Liver (tissue), 9 donors: Measurements from ENCODE around the gene RIMS3. TPM values are rescaled to one million over a fixed set of nuclear protein-coding genes. Genes with fewer than 3 reads are reported as not detected.

ENCODE experiments used
- DNase-seq: peaks from one replicate; pipeline ENCODE4 v3.0.0-alpha.2; 2017; ENCODE audit warnings: low spot score
- H3K27ac ChIP-seq, 2 donors: one replicate each; pipeline ENCODE4 v1.7.0; 2013; ENCODE audit warnings: inconsistent platforms in 2 of 2, low read length in 2 of 2, control low read depth in 1 of 2, low read depth in 1 of 2, mild to moderate bottlenecking in 1 of 2
- H3K27me3 ChIP-seq, 4 donors: one replicate each; pipeline versions ENCODE4 v1.6.1 to v1.7.0; 2013; ENCODE audit warnings: low read length in 3 of 4, inconsistent platforms in 1 of 4, mild to moderate bottlenecking in 1 of 4, moderate library complexity in 1 of 4; ENCODE audit not compliant: control insufficient read depth in 4 of 4, insufficient read depth in 4 of 4
- H3K36me3 ChIP-seq, 4 donors: one replicate each; pipeline versions ENCODE4 v1.6.1 to v1.7.0; 2013; ENCODE audit warnings: low read length in 3 of 4, mild to moderate bottlenecking in 3 of 4, low read depth in 1 of 4, moderate library complexity in 1 of 4; ENCODE audit not compliant: control insufficient read depth in 4 of 4, insufficient read depth in 3 of 4
- H3K4me1 ChIP-seq, 4 donors: one replicate each; pipeline versions ENCODE4 v1.6.1 to v1.7.0; 2013; ENCODE audit warnings: low read length in 3 of 4, mild to moderate bottlenecking in 3 of 4, moderate library complexity in 1 of 4; ENCODE audit not compliant: control insufficient read depth in 4 of 4, insufficient read depth in 4 of 4
- H3K4me3 ChIP-seq, 3 donors: one replicate each; pipeline versions ENCODE4 v1.6.1 to v1.7.0; 2013; ENCODE audit warnings: low read length in 3 of 3, control low read depth in 1 of 3, low read depth in 1 of 3, mild to moderate bottlenecking in 1 of 3
- H3K9ac ChIP-seq, 2 donors: one replicate each; pipeline ENCODE4 v1.7.0; 2013; ENCODE audit warnings: low read length in 2 of 2, mild to moderate bottlenecking in 2 of 2, moderate library complexity in 2 of 2, control low read depth in 1 of 2, low read depth in 1 of 2
- H3K9me3 ChIP-seq, 4 donors: one replicate each; pipeline versions ENCODE4 v1.6.1 to v1.7.0; 2013; ENCODE audit warnings: low read length in 3 of 4; ENCODE audit not compliant: control insufficient read depth in 4 of 4
- ATF3 ChIP-seq: IDR thresholded peaks from 2 replicates; pipeline ENCODE4 v1.6.1; 2016; ENCODE audit warnings: antibody characterized with exemption
- CTCF ChIP-seq: fragments of 150-350 bp; IDR thresholded peaks from 2 replicates; pipeline ENCODE4 v1.5.1; 2017; ENCODE audit warnings: improper control_type of control experiment, low read depth, low read length; ENCODE audit not compliant: missing input control
- EGR1 ChIP-seq, 2 donors: IDR thresholded peaks; 2 replicates each; pipeline ENCODE4 v1.6.1; 2016 to 2018; ENCODE audit warnings: antibody characterized with exemption in 2 of 2, low read depth in 2 of 2
- FOXA1 ChIP-seq: IDR thresholded peaks from 2 replicates; pipeline ENCODE4 v1.6.1; 2016; ENCODE audit warnings: antibody characterized with exemption
- FOXA2 ChIP-seq: IDR thresholded peaks from 2 replicates; pipeline ENCODE4 v1.6.1; 2016; ENCODE audit warnings: antibody characterized with exemption
- GABPA ChIP-seq, 2 donors: IDR thresholded peaks in 1 of 2; conservative IDR thresholded peaks in 1 of 2; 2 replicates each; pipeline ENCODE4 v1.6.1; 2016; ENCODE audit warnings: antibody characterized with exemption in 2 of 2, mild to moderate bottlenecking in 1 of 2, moderate library complexity in 1 of 2
- HNF4A ChIP-seq, 2 donors: conservative IDR thresholded peaks; 2 replicates each; pipeline ENCODE4 v1.6.1; 2016; ENCODE audit warnings: antibody characterized with exemption in 2 of 2, mild to moderate bottlenecking in 2 of 2
- HNF4G ChIP-seq: IDR thresholded peaks from 2 replicates; pipeline ENCODE4 v1.6.1; 2016; ENCODE audit warnings: antibody characterized with exemption
- JUND ChIP-seq, 2 donors: IDR thresholded peaks; 2 replicates each; pipeline ENCODE4 v1.6.1; 2016; ENCODE audit warnings: antibody characterized with exemption in 2 of 2
- MAX ChIP-seq: IDR thresholded peaks from 2 replicates; pipeline ENCODE4 v1.6.1; 2016; ENCODE audit warnings: antibody characterized with exemption
- NR2F2 ChIP-seq: IDR thresholded peaks from 2 replicates; pipeline ENCODE4 v1.6.1; 2016; ENCODE audit warnings: antibody characterized with exemption
- RAD21 ChIP-seq, 2 donors: IDR thresholded peaks; 2 replicates each; pipeline ENCODE4 v1.6.1; 2016; ENCODE audit warnings: antibody characterized with exemption in 2 of 2, mild to moderate bottlenecking in 2 of 2
- REST ChIP-seq: IDR thresholded peaks from 2 replicates; pipeline ENCODE4 v1.6.1; 2016; ENCODE audit warnings: antibody characterized with exemption, mild to moderate bottlenecking
- SP1 ChIP-seq: IDR thresholded peaks from 2 replicates; pipeline ENCODE4 v1.6.1; 2018; ENCODE audit warnings: antibody characterized with exemption, mild to moderate bottlenecking
- TAF1 ChIP-seq: conservative IDR thresholded peaks from 2 replicates; pipeline ENCODE4 v1.6.1; 2016; ENCODE audit warnings: antibody characterized with exemption, mild to moderate bottlenecking
- YY1 ChIP-seq: IDR thresholded peaks from 2 replicates; pipeline ENCODE4 v1.6.1; 2016; ENCODE audit warnings: antibody characterized with exemption, mild to moderate bottlenecking
- ZBTB33 ChIP-seq: IDR thresholded peaks from 2 replicates; pipeline ENCODE4 v1.6.1; 2016; ENCODE audit warnings: antibody characterized with exemption
- WGBS: extraction: QIAGEN DNeasy Blood & Tissue Kit; methylation state at CpG from one replicate; pipeline ENCODE4 v1.1.7; 2013; 5-methylcytosine and 5-hydroxymethylcytosine counted together
- polyA plus RNA-seq, 2 donors: library from polyadenylated mRNA; stranded (reverse) in 1 of 2; unstranded in 1 of 2; fragments of 200-250 nt in 1 of 2; fragments of >200 nt in 1 of 2; fragmentation: Nextera tagmentation in 1 of 2; extraction: Ambion mirVana in 1 of 2; gene quantifications; one replicate each; pipeline versions ENCODE4 v1.2.1 to v1.2.3, GENCODE V29; 2013 to 2015
- total RNA-seq, 2 donors: library from RNA; depleted of rRNA; stranded (reverse); fragments of >200 nt; gene quantifications; one replicate each; pipeline ENCODE4 v1.2.3, GENCODE V29; 2014
- donor health status: healthy.
- donor health status: healthy.
- donor health status: healthy.
- donor health status: healthy.
- donor health status: healthy.

The RIMS3 gene
- total and polyA plus RNA-seq, 4 donors: 0.22 to 2.2 (median 0.77) TPM

GRCh38 chr1:40684669-40685068, 19.2 kb upstream of the RIMS3 start:
- Histone ChIP-seq H3K9ac (no peak overlapping the region), H3K9me3 (no peaks in the 10 kb centered on the region), H3K4me1 (no peaks in the 10 kb centered on the region), H3K27me3 (no peaks in the 10 kb centered on the region), H3K27ac (no peak overlapping the region), H3K4me3 (no peak overlapping the region), H3K36me3 (peaks cover 0 to 5% (median 0%) of the 10 kb centered on the region in 4 donors)
- 94% methylated on average over 3 of the region's 3 CpGs for WGBS
- no peak for TF ChIP-seq FOXA2
- TF ChIP-seq FOXA1: no peak
- TF ChIP-seq TAF1: no peak
- TF ChIP-seq HNF4G: no peak
- no peak for TF ChIP-seq MAX
- TF ChIP-seq REST: no peak
- no peak for TF ChIP-seq RAD21 (IDR thresholded peaks at IDR 0.05)
- no peak for TF ChIP-seq YY1
- DNase-seq: no peak

- Histone ChIP-seq H3K36me3 (no peaks in the 10 kb centered on the region), H3K9ac (no peak overlapping the region), H3K4me1 (no peaks in the 10 kb centered on the region), H3K27me3 (no peaks in the 10 kb centered on the region), H3K4me3 (no peak overlapping the region), H3K9me3 (no peaks in the 10 kb centered on the region), H3K27ac (no peak overlapping the region)
- no peak for DNase-seq
- no peak for TF ChIP-seq MAX
- TF ChIP-seq HNF4G: no peak
- TF ChIP-seq CTCF: no peak
- no peak for TF ChIP-seq NR2F2
- WGBS: 97% methylated on average over 2 of the region's 2 CpGs
Observed at GRCh38 chr1:40679165-40679953, 13.9 kb upstream of the RIMS3 start.

GRCh38 chr1:40676501-40676900, 11.0 kb upstream of the RIMS3 start:
- Histone ChIP-seq H3K4me1 (no peaks in the 10 kb centered on the region), H3K27me3 (no peaks in the 10 kb centered on the region), H3K9me3 (no peaks in the 10 kb centered on the region), H3K4me3 (no peak overlapping the region), H3K36me3 (no peaks in the 10 kb centered on the region), H3K9ac (no peak overlapping the region), H3K27ac (no peak overlapping the region)
- WGBS: 67% methylated on average over 1 of the region's 1 CpG
- no peak for DNase-seq
- TF ChIP-seq SP1 (no peak), ZBTB33 (no peak), HNF4G (no peak), CTCF (no peak), HNF4A (conservative IDR thresholded peaks at IDR 0.05) (no peak), TAF1 (no peak), GABPA (IDR thresholded peaks at IDR 0.05 in 1 of 2, conservative IDR thresholded peaks at IDR 0.05 in 1 of 2) (no peak), EGR1 (IDR thresholded peaks at IDR 0.05; ENCODE audit: low read depth in 2 of 2) (no peak), RAD21 (IDR thresholded peaks at IDR 0.05) (no peak), FOXA2 (no peak), JUND (IDR thresholded peaks at IDR 0.05) (no peak), ATF3 (no peak), NR2F2 (no peak)
